OCI-LY3 (cell line): ENCODE data around the gene RNU1-2.

Experiments used
- EZH2phosphoT487 ChIP-seq: fragments of 200-600 bp; shearing (Covaris generic); IDR thresholded peaks from 2 replicates; pipeline ENCODE4 v1.6.1; 2018; ENCODE audit warnings: antibody characterized with exemption, mixed run types, low read depth
- TF ChIP-seq, protein P1 (sequence below): fragments of 200-600, 300-600 bp; sonication (generic); IDR thresholded peaks from 2 replicates; pipeline ENCODE4 v1.5.1; 2014; ENCODE audit warnings: antibody characterized with exemption, low read length, low read depth

- TF ChIP-seq, protein P1, sequence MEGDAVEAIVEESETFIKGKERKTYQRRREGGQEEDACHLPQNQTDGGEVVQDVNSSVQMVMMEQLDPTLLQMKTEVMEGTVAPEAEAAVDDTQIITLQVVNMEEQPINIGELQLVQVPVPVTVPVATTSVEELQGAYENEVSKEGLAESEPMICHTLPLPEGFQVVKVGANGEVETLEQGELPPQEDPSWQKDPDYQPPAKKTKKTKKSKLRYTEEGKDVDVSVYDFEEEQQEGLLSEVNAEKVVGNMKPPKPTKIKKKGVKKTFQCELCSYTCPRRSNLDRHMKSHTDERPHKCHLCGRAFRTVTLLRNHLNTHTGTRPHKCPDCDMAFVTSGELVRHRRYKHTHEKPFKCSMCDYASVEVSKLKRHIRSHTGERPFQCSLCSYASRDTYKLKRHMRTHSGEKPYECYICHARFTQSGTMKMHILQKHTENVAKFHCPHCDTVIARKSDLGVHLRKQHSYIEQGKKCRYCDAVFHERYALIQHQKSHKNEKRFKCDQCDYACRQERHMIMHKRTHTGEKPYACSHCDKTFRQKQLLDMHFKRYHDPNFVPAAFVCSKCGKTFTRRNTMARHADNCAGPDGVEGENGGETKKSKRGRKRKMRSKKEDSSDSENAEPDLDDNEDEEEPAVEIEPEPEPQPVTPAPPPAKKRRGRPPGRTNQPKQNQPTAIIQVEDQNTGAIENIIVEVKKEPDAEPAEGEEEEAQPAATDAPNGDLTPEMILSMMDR, result no peak
- TF ChIP-seq EZH2phosphoT487, result no peak
Observed at GRCh38 chr1:16900751-16901150, 5.0 kb downstream of the RNU1-2 start.
